Fibroblast of the aortic adventitia (primary cell): ENCODE results near the gene PCGF2. TPM values are rescaled to one million over a fixed set of nuclear protein-coding genes. Genes with fewer than 3 reads are reported as not detected.

Experiments used
- DNase-seq: peaks from one replicate; pipeline ENCODE4 v3.0.0-alpha.2; 2010; ENCODE audit warnings: low read depth
- H3K4me3 ChIP-seq: 2 replicates; pipeline ENCODE4 v1.5.1; 2011; ENCODE audit warnings: low read depth, mild to moderate bottlenecking, control low read depth, low read length, moderate library complexity
- total RNA-seq: library from RNA; depleted of rRNA; stranded (reverse); fragments of >200 nt; gene quantifications from 2 replicates; pipeline ENCODE4 v1.2.3, GENCODE V29; 2012; ENCODE audit warnings: low replicate concordance
- TF ChIP-seq, protein P1 (sequence below): IDR thresholded peaks from 2 replicates; pipeline ENCODE4 v1.5.1; 2011; ENCODE audit warnings: mild to moderate bottlenecking, low read length, control low read depth, inconsistent platforms; ENCODE audit not compliant: insufficient read depth

The PCGF2 gene
- total RNA-seq, 1 donor, result 4.8 TPM

DNA sequence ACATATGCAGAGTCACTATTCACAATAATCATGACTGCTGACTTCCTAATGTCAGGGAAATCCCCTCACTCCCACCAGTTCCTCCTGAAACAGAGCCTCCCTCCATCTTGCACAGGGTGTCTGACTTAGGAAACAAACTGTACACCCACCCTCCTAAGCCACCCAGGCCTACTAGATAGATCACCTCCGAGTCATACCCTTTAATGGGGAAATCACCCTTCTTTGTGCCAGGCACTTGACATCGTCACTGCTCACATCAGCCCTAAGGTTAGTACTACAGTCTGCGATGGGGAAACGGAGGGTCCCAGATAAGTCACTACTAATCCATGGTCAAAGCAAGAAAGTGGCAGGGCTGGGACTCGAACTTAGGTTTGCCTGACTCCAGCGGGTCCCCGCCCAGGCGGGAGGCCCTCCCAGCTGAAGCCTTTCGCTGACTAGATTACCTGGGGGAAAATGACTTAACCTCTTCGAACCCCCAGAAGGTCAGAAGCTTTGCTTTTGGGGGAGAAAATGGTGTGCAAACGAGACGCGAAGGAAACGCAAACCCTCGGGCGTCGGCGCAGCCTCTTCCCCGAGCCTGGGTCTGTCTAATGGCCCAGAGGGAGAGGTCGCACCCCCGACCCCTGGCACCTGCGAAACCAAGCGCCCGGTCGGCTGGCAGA, 46.5 kb downstream of the PCGF2 start:
- peak; percentile 41 for DNase-seq
- H3K4me3 ChIP-seq, result peak overlapping the region; percentile 69
- TF ChIP-seq, protein P1, sequence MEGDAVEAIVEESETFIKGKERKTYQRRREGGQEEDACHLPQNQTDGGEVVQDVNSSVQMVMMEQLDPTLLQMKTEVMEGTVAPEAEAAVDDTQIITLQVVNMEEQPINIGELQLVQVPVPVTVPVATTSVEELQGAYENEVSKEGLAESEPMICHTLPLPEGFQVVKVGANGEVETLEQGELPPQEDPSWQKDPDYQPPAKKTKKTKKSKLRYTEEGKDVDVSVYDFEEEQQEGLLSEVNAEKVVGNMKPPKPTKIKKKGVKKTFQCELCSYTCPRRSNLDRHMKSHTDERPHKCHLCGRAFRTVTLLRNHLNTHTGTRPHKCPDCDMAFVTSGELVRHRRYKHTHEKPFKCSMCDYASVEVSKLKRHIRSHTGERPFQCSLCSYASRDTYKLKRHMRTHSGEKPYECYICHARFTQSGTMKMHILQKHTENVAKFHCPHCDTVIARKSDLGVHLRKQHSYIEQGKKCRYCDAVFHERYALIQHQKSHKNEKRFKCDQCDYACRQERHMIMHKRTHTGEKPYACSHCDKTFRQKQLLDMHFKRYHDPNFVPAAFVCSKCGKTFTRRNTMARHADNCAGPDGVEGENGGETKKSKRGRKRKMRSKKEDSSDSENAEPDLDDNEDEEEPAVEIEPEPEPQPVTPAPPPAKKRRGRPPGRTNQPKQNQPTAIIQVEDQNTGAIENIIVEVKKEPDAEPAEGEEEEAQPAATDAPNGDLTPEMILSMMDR, result no peak

DNA sequence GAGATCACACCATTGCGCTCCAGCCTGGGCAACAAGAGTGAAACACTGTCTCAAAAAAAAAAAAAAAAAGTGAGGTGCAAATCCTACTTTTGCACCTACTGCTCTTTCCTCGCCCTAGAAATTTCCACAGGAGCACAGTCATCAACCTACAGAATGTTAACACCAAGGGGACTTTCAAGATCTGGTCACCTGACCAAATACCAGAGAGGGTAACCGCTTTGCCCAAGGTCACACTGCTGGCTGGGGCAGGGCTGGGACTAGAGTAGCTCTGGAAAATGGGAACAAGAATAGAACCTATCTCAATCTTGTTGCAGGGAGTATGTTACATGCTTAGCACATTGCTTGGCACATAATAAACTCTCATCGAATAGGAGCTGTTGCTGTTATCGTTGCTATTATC, 49.4 kb downstream of the PCGF2 start:
- TF ChIP-seq, protein P1, result no peak
- DNase-seq, result no peak
- no peak overlapping the region for H3K4me3 ChIP-seq

DNA sequence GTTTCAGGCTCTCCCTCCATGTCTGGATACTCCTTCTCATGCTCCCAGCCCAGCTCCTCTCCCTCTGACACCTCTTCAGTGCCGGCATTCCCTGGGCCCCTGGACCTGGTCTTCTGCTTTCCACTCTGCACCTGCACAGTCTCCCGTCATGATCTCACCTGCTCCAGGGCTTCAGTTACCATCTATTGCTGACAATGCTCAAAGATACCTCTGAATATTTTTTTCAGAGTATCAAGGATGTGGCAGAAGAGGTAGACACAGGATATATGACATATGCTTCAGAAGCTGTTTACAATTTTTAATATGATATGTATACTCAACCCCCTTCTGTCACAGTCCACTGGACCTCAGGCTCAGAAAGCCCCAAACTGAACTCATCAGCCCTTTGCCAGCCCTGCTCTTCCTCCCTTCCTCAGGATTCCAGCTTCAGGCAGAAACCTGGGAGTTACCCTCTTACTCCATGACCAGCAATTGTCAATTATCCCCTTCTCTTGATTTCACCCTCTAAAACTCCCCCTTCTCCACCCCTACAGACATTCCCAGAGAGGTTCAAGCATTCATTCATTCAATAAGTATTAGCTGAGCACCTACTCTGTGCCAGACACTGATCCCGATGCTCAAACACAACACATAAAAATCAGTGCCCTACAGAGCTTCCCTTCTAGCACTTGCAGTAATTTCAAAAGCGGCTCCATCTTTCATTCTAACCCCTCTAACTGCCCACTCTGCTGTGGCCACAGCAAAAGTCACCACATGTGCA, 50.9 kb downstream of the PCGF2 start:
- DNase-seq, result no peak
- H3K4me3 ChIP-seq, result no peak overlapping the region
- TF ChIP-seq, protein P1, result no peak

DNA sequence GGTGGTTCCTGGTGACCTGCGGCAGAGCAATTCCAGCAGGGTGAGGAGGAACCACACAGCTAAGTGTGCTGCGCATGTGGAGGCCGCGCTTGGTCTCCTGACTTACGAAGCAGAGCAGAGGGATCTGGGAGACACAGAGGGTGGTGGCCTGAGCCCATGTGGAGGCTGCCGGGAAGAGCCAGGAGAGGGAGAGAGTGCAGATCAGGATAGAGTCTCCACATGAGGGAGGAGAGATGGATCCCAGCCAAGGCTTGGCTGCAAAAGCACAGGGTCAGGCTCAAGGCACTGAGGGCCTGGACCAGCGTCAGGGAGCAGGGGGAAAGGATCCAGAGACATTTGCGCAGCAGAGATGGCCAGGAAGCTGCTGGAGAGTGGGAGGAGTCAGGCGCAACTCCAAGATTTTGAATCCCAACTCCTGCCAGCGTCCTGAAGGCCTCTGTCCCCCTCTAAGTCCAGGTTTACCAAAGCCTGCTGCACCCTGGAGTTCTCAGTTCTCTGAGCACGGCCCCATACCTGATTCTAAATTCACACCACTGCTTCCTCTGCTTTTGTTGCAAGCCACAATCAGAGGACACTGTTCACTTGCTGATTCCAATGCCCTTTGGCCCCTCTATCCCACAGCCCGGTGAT, 54.3 kb downstream of the PCGF2 start:
- H3K4me3 ChIP-seq, result no peak overlapping the region
- DNase-seq, result peak; percentile 95
- TF ChIP-seq, protein P1, result no peak

DNA sequence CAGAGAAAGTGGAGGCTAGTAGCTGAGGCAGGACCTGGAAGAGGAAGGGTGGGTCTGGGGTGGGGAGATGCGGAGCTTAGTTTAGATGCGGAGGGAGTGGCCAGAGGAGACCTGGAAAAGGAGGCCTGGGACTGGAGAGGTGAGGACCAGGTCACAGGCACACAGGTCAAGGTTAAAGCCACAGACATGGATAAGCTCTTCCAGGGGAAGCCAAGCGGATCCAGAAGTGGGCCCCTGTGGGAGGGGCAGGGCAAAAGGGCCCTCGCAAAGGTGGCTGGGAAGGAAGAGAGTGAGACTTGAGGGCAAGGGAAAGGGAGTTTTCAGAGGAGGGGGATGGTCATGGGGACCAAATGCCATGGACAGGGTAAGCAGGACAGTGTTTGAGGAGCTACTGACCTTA, 57.0 kb downstream of the PCGF2 start:
- TF ChIP-seq, protein P1, result no peak
- no peak for DNase-seq
- H3K4me3 ChIP-seq, result no peak overlapping the region

- H3K4me3 ChIP-seq, result no peak overlapping the region
- no peak for DNase-seq
- TF ChIP-seq, protein P1, result no peak
Observed at GRCh38 chr17:38690386-38690785, 57.8 kb downstream of the PCGF2 start.
